Natural killer cell (primary cell): Measurements from ENCODE around the gene CHD6. TPM values are rescaled to one million over a fixed set of nuclear protein-coding genes. Genes with fewer than 3 reads are reported as not detected.

ENCODE experiments used
- ATAC-seq, 3 donors: fragments of 150-1000 bp in 2 of 3; fragments of 200-7000 bp in 1 of 3; cut with Tn5 transposase; 1 replicate in 1 of 3; 2 replicates in 2 of 3; pipeline ENCODE4 v1.10.0; 2021; ENCODE audit warnings: mild to moderate bottlenecking in 2 of 3, moderate library complexity in 2 of 3
- DNase-seq, 2 donors: peaks; one replicate each; pipeline versions ENCODE4 v3.0.0 to v3.0.0-alpha.2; 2013 to 2021; ENCODE audit warnings: mixed read lengths in 1 of 2
- H3K27ac ChIP-seq: one replicate; pipeline ENCODE4 v1.5.1; 2013; ENCODE audit warnings: mild to moderate bottlenecking, low read length
- H3K27me3 ChIP-seq: one replicate; pipeline ENCODE4 v1.6.1; 2013; ENCODE audit warnings: low read length; ENCODE audit not compliant: control insufficient read depth, insufficient read depth
- H3K36me3 ChIP-seq: one replicate; pipeline ENCODE4 v1.6.1; 2013; ENCODE audit warnings: low read length; ENCODE audit not compliant: control insufficient read depth, insufficient read depth
- H3K4me1 ChIP-seq: one replicate; pipeline ENCODE4 v1.6.1; 2013; ENCODE audit warnings: low read length; ENCODE audit not compliant: control insufficient read depth, insufficient read depth
- H3K4me3 ChIP-seq: one replicate; pipeline ENCODE4 v1.5.1; 2013; ENCODE audit warnings: low read length
- H3K9me3 ChIP-seq: one replicate; pipeline ENCODE4 v1.6.1; 2013; ENCODE audit warnings: low read length; ENCODE audit not compliant: control insufficient read depth, insufficient read depth
- H3K27ac Mint-ChIP-seq, 2 donors: one replicate each; pipeline ENCODE4 v1.8.0; 2022; ENCODE audit warnings: mild to moderate bottlenecking in 2 of 2, mixed read lengths in 2 of 2, moderate library complexity in 1 of 2
- H3K27me3 Mint-ChIP-seq, 2 donors: one replicate each; pipeline ENCODE4 v1.8.0; 2022; ENCODE audit warnings: low read depth in 2 of 2, mixed read lengths in 2 of 2
- H3K36me3 Mint-ChIP-seq: one replicate; pipeline ENCODE4 v1.8.0; 2022; ENCODE audit warnings: mixed read lengths
- H3K4me1 Mint-ChIP-seq, 2 donors: one replicate each; pipeline ENCODE4 v1.8.0; 2022; ENCODE audit warnings: mixed read lengths in 2 of 2
- H3K4me3 Mint-ChIP-seq: one replicate; pipeline ENCODE4 v1.8.0; 2022; ENCODE audit warnings: mild to moderate bottlenecking, moderate library complexity, mixed read lengths
- H3K9me3 Mint-ChIP-seq, 2 donors: one replicate each; pipeline ENCODE4 v1.8.0; 2022; ENCODE audit warnings: mixed read lengths in 2 of 2
- WGBS: methylation state at CpG from one replicate; pipeline ENCODE4 v1.1.7; 2013; ENCODE audit warnings: missing lambda C conversion rate; ENCODE audit not compliant: insufficient coverage; 5-methylcytosine and 5-hydroxymethylcytosine counted together
- intact Hi-C: fragments of 100-400 bp; cut with micrococcal nuclease; formaldehyde crosslinking; loops from one replicate; pipeline ENCODE4 v1.14.2; 2022
- total RNA-seq, 4 donors: library from RNA; stranded (reverse); fragments of 120-200 nt in 1 of 4; gene quantifications; one replicate each; pipeline versions ENCODE4 v1.2.3 to v1.2.4, GENCODE V29; 2013 to 2022
- TF ChIP-seq, protein P1 (sequence below): fragments of 200-600 bp; IDR thresholded peaks from one replicate; pipeline ENCODE4 v1.8.0; 2022; ENCODE audit warnings: antibody characterized with exemption

Gene CHD6
- total RNA-seq, 3 donors from 2014 or later (not counting 1 experiment from before 2014, with no cell fraction given) = 82.8 to 96.6 (median 90.4) TPM

DNA sequence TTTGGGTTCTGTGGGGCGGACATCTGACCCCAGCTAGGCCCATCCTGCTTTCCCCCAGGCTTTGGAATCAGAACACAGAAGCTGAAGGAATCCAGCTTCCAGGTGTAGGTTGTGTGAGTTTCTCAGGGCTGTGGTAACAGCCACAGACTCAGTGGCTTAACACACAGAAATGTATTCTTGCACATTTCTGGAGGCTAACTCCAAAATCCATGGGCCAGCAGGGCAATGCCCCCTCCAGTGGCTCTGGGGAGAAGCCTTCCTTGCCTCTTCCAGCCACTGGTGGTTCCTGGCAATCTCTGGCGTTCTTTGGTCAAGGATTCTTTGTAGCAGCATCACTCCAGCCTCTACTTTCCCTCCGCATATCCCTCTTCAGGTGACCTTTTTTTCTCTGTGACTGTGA is 250.2 kb downstream of the CHD6 start:
- intact Hi-C loops = no loop called here
- Histone ChIP-seq H3K27ac (no peak overlapping the region), H3K4me1 (no peaks in the 10 kb centered on the region), H3K27me3 (peaks cover 5% of the 10 kb centered on the region), H3K4me3 (no peak overlapping the region), H3K36me3 (no peaks in the 10 kb centered on the region), H3K9me3 (peaks cover 6% of the 10 kb centered on the region)
- Mint-ChIP-seq H3K4me3 (no peak overlapping the region), H3K9me3 (no peaks in the 10 kb centered on the region), H3K27me3 (peaks cover 38 to 46% of the 10 kb centered on the region in 2 donors), H3K36me3 (no peaks in the 10 kb centered on the region), H3K4me1 (peaks cover 0 to 5% of the 10 kb centered on the region in 2 donors), H3K27ac (no peak overlapping the region)
- ATAC-seq (no peak), DNase-seq (no peak)
- TF ChIP-seq, protein P1, sequence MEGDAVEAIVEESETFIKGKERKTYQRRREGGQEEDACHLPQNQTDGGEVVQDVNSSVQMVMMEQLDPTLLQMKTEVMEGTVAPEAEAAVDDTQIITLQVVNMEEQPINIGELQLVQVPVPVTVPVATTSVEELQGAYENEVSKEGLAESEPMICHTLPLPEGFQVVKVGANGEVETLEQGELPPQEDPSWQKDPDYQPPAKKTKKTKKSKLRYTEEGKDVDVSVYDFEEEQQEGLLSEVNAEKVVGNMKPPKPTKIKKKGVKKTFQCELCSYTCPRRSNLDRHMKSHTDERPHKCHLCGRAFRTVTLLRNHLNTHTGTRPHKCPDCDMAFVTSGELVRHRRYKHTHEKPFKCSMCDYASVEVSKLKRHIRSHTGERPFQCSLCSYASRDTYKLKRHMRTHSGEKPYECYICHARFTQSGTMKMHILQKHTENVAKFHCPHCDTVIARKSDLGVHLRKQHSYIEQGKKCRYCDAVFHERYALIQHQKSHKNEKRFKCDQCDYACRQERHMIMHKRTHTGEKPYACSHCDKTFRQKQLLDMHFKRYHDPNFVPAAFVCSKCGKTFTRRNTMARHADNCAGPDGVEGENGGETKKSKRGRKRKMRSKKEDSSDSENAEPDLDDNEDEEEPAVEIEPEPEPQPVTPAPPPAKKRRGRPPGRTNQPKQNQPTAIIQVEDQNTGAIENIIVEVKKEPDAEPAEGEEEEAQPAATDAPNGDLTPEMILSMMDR = no peak
- 90% methylated on average over 3 of the region's 3 CpGs for WGBS

DNA sequence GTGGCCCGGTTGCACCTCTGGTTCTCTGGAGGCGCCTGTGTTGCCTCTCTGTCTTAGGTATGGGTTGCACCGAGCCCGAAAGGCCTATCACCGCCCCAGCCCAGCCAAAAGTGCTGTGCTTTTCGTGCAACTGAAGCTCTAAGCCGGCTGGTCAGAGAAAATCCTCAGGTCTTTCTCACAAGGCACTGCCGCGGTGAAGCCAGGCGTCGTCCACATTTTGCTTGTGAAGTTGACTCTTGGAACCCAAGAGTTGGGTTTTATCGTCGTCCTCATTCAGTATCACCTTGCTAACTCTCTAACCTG is 250.8 kb downstream of the CHD6 start:
- 46% methylated on average over 13 of the region's 13 CpGs for WGBS
- H3K9me3 Mint-ChIP-seq = no peaks in the 10 kb centered on the region
- peak overlapping the region; percentile 17 for H3K4me3 Mint-ChIP-seq
- peaks cover 34 to 44% of the 10 kb centered on the region in 2 donors for H3K27me3 Mint-ChIP-seq
- Histone ChIP-seq H3K27me3 (peaks cover 5% of the 10 kb centered on the region), H3K4me3 (no peak overlapping the region), H3K27ac (no peak overlapping the region), H3K9me3 (peaks cover 6% of the 10 kb centered on the region), H3K4me1 (no peaks in the 10 kb centered on the region), H3K36me3 (no peaks in the 10 kb centered on the region)
- TF ChIP-seq, protein P1 = no peak
- H3K36me3 Mint-ChIP-seq = no peaks in the 10 kb centered on the region
- intact Hi-C loops = no loop called here
- H3K4me1 Mint-ChIP-seq = peaks cover 0 to 5% of the 10 kb centered on the region in 2 donors
- ATAC-seq (no peak), DNase-seq (no peak)
- H3K27ac Mint-ChIP-seq = no peak overlapping the region

DNA sequence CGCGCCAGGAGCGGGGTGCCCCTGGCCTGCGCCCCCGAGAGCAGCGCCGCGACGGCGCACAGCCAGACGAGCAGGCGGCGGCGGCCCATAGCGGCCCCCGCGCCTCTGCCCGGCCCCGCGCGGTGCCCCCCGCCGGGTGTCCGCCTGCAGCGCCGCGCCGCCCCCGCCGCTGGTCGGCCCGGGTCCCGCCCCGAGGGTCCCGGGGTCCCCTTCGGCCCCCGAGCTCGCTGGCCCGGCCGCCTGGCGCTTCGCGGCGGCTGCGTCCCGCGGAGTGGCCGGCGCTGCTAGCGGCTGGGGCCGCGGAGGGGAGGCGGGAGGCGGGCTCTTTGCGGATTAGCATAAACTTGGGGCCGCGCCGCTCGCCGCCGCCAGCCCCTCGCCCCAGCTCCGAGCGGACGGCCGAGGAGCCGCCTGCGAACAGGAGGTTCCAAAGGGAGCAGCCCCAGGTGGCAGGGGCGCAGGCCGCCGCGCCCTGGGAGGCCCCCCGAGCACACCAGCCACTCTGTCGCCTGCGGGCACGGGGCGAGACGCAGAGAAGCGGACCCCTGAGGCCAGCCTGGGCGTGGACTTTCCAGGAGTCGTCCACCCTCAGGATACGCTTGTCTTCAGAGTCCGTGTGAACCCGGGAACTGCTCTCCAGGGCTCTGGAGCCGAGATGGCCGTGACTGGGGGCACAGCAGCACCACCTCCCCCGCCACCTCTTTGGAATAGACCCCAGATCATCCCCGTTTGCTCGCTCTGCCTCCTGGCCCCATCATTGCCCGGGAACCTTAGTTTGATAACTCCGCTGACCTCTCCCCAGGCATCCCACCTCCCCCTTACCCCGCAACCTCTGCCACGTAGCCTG is 251.4 kb downstream of the CHD6 start, which contains the start of gene EMILIN3:
EMILIN3 (minus strand) TSS at position 273 of the 847 bp plus-strand sequence; CDS start at position 89, 184 bp downstream.
- H3K27ac Mint-ChIP-seq = no peak within 1 kb of the TSS
- intact Hi-C loops = no loop called here
- Histone ChIP-seq H3K36me3 (no peaks in the 10 kb centered on the region), H3K4me3 (no peak within 1 kb of the TSS), H3K4me1 (no peaks in the 10 kb centered on the region), H3K9me3 (peaks cover 6% of the 10 kb centered on the region), H3K27me3 (peaks cover 5% of the 10 kb centered on the region), H3K27ac (no peak within 1 kb of the TSS)
- TF ChIP-seq, protein P1 = no peak
- H3K27me3 Mint-ChIP-seq = peaks cover 34 to 44% of the 10 kb centered on the region in 2 donors
- no peaks in the 10 kb centered on the region for H3K36me3 Mint-ChIP-seq
- DNase-seq (no peak), ATAC-seq (no peak)
- no peaks in the 10 kb centered on the region for H3K9me3 Mint-ChIP-seq
- H3K4me1 Mint-ChIP-seq = peaks cover 0 to 5% of the 10 kb centered on the region in 2 donors
- peak within 1 kb of the TSS; percentile 17 for H3K4me3 Mint-ChIP-seq
- 6% methylated on average over 93 of the region's 93 CpGs for WGBS
